ENCODE measurements around the gene RAD51B.
"Not testable (repeated sequence)": the region's sequence is repeated elsewhere in the genome, so short reads cannot be mapped to it uniquely, and the experiment has no call there.

The RAD51B gene

GRCh38 chr14:68079941-68080697 lies 260.5 kb downstream of the RAD51B start:
- no peak for DNase-seq (ENCODE audit: low read depth)

- DNase-seq (ENCODE audit: low read depth): no peak
These were observed 261.9 kb downstream of the RAD51B start for GRCh38 chr14:68081489-68081888.

- no peak for DNase-seq (ENCODE audit: low read depth)
These were observed 263.2 kb downstream of the RAD51B start for GRCh38 chr14:68082698-68083291.

GRCh38 chr14:68084256-68084655 lies 264.7 kb downstream of the RAD51B start:
- no peak for DNase-seq (ENCODE audit: low read depth)

GRCh38 chr14:68085742-68086141 lies 266.2 kb downstream of the RAD51B start:
- DNase-seq (ENCODE audit: low read depth): no peak

- DNase-seq (ENCODE audit: low read depth): no peak
These were observed 268.9 kb downstream of the RAD51B start for GRCh38 chr14:68088451-68088854.

GRCh38 chr14:68089146-68089731 lies 269.7 kb downstream of the RAD51B start:
- no peak for DNase-seq (ENCODE audit: low read depth)

- DNase-seq (ENCODE audit: low read depth): no peak
These were observed 274.6 kb downstream of the RAD51B start for GRCh38 chr14:68094158-68094557.

GRCh38 chr14:68094752-68095151 lies 275.2 kb downstream of the RAD51B start:
- no peak for DNase-seq (ENCODE audit: low read depth)

- no peak for DNase-seq (ENCODE audit: low read depth)
These were observed 278.1 kb downstream of the RAD51B start for GRCh38 chr14:68097727-68098126.

- DNase-seq (ENCODE audit: low read depth): no peak
These were observed 279.3 kb downstream of the RAD51B start for GRCh38 chr14:68098834-68099233.

GRCh38 chr14:68099495-68100045 lies 280.0 kb downstream of the RAD51B start:
- no peak for DNase-seq (ENCODE audit: low read depth)

GRCh38 chr14:68101715-68102301 lies 282.2 kb downstream of the RAD51B start:
- DNase-seq (ENCODE audit: low read depth): not testable (repeated sequence)

GRCh38 chr14:68103853-68104252 lies 284.3 kb downstream of the RAD51B start:
- no peak for DNase-seq (ENCODE audit: low read depth)

- DNase-seq (ENCODE audit: low read depth): no peak
These were observed 284.9 kb downstream of the RAD51B start for GRCh38 chr14:68104518-68104917.

GRCh38 chr14:68105816-68106215 lies 286.2 kb downstream of the RAD51B start:
- DNase-seq (ENCODE audit: low read depth): no peak

- no peak for DNase-seq (ENCODE audit: low read depth)
These were observed 286.9 kb downstream of the RAD51B start for GRCh38 chr14:68106456-68106855.

- no peak for DNase-seq (ENCODE audit: low read depth)
These were observed 287.3 kb downstream of the RAD51B start for GRCh38 chr14:68106905-68107304.

GRCh38 chr14:68109132-68109900 lies 289.7 kb downstream of the RAD51B start:
- DNase-seq (ENCODE audit: low read depth): no peak

- no peak for DNase-seq (ENCODE audit: low read depth)
These were observed 291.7 kb downstream of the RAD51B start for GRCh38 chr14:68111097-68111852.

GRCh38 chr14:68111853-68112270 lies 292.3 kb downstream of the RAD51B start:
- no peak for DNase-seq (ENCODE audit: low read depth)
